Right forelimb (tissue), 1 donor: Measurements from ENCODE around the gene RNF144B.
A peak's percentile ranks its signal among the peaks of the same experiment; 100 is the strongest.
"Not testable (repeated sequence)": the region's sequence is repeated elsewhere in the genome, so short reads cannot be mapped to it uniquely, and the experiment has no call there.

ENCODE experiments used
- DNase-seq: peaks from one replicate; pipeline ENCODE4 v3.0.0-alpha.2; 2018

RNF144B gene

DNA sequence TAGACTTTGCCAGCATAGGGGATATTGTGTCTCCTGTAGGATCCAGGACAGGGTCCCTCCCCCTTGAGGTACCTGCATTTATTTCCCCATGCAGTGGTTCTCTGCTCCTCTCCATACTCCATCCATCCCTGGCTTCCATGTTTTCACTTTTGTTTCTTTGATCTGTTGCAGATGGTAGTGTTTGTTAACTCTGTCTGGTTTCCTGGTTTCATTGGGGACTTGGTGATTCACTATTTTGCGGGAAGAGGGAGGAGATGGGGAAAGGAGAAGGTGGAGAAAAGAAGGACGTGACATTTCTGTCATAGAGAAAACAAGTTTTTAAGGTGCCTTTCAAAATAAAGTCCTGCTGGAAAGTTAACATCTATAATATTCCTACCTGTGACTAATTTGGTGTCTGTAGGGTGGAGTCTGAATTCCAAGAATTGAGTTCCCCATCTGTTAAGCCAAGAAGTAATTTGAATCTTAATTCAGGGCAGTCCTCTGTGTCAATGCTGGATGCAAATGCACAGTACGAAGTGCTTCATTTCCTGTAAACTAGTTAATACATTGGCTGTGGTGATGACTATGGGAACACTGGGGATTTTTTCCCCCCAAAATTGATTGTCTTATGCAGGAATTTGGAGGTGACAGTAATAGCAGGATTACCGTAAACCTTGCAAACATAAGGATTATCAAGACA, 6.9 kb upstream of the RNF144B start:
- DNase-seq: no peak

DNA sequence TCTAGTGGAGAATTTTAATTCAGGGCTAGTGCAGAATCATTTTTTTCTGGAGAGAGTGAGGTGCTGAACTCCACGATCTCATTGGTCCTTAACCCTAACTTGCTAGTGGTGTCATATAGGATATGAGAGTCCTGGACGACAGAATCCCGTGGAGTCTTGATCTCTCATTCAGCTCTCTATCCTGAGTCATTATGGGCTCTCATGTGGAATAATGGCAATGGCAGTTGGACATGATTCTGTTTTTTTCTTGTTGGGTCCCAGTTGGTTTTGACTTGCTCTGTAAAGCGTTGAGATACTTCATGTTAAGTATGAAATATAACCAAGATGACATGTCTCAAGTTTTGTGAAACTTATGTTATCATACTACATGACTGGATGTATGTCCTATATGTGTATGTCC, 6.3 kb upstream of the RNF144B start:
- no peak for DNase-seq

DNA sequence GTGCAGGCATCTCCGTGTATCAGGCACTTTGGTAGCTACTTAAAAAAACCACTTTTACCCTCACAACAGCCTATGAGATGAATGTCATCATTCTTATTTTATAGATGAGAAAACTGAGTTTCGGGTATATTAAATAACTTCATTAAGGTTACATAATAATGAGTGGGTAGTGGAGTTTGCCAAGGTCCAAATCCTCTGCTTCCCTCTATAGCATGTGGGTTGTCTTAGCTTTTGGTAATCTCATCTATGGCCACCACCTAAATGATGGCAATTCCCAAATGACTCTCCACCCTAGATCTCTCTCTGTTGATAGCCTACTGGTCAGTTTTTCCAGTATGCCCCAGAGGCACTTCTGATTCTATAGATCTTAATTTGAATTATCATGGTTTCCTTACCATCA, 3.7 kb upstream of the RNF144B start:
- DNase-seq: no peak

DNA sequence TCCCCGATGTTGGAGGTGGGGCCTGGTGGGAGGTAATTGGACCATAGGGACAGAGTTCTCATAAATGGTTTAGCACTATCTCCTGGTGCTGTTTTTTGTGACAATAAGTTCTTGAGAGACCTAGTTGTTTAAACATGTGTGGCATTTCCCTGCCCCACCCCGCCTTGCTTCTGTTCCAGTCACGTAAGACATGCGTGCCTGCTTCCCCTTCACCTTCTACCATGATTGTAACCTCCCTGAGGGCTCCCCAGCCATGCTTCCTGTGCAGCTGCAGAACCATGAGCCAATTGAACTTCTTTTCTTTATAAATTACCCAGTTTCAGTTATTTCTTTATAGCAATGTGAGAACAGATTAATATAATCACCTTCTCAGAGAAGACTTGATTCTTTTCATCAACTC, 2.5 kb upstream of the RNF144B start:
- no peak for DNase-seq

DNA sequence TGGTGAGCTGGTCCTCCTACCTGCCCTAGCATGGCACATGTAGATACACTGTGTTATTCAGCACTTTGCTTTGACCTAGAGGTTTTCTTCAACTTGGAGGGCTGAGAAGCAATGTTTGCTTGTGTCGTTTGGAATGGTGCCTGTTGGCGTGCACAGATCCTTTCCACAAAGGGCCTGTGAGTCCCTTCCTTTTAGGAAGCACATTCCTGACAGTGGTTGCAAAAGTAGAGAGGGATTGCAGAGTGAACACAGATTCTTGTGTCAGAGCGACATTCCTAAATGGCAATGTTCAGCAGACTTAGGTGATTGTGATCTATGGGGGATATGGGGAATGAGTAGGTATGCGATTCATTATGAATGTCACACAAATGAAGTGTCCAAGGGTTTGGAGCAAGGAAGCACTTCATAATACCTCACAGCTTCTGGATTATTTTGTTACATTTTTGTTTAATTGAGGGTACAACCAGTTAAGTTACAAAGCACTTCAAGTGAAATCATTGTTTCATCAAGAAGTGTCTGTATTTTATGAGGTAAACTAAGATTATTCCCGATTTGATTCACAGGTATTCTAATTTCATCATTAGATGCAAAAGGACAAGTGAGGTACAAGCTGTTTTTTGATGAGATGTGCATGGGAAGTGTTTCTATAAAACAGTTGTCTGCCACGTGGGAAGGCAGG, 713 bp upstream of the RNF144B start:
- DNase-seq: peak; percentile 54

DNA sequence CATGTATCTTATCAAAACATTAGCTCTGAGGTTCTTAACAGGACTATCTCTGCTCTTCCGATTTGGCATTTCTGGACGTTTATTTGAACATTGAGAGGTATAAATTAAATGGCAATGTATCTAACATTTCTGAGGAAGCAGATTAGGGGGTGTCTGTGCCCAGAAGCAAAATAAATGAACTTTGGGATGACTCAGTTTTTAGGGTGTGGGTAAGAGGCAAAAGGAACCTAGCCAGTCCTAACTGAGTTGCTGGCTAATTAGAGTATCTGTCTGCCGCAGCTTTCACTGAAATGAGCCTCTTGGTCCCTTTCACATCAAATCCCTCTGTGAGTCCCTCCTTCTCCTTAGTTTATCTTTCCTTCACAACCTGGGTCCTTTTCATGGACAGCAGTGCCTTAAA, 1.1 kb downstream of the RNF144B start:
- DNase-seq: no peak

DNA sequence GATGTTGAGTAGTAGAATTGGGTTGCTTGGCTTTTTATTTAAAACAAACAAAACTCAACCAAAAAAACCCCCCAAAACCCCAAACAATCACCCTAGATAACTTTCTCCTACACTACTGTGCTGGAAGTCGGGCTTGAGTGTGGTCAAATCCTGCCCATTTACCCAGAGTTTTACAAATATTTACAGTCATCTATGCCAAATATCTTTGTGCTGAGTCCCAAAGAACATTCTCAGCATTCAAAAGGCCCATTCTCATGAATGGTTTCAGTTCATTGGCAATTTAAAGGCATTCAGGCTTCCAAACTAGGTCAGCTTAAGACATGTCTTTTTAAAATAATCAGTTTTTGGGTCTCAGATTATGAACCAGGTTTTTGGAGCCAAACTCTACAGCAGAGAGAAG, 1.8 kb downstream of the RNF144B start:
- DNase-seq: no peak

DNA sequence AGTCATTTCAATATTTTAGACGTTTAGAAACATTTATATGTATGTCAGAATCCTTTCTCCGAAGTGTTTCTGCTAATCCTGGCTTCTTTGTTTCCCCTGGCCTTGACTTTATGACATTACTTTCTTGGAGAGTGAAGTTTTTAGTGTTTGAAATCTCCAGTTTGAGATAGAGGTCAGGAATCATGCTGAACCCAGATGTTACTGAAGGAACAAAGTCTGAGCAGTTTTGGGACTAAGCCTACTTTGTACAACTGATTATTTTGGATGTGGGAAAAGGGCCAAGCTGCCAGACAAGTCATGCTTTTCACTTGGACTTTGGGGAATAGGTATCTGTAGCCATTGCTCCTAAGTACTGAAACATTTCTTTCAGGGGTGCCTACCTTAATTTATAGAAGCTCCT, 2.3 kb downstream of the RNF144B start:
- DNase-seq: no peak

DNA sequence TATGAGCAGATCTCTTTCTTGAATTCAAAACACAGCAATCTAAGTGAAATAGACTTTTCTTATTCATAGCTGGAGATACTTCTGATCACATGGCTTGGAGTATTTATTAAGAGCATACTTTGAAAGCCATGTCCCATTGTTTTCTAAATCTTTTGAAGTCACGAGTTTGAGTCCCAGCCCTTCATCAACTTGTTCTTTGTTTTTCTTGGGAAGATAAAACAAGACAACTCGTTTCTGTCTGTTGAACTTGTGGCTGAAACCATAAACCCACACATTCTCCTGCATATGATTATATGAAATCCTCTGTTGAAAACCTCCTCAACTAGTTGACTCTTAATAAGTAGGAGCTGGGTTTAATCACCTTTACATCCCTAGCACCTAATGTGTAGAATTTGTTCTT, 3.3 kb downstream of the RNF144B start:
- no peak for DNase-seq

DNA sequence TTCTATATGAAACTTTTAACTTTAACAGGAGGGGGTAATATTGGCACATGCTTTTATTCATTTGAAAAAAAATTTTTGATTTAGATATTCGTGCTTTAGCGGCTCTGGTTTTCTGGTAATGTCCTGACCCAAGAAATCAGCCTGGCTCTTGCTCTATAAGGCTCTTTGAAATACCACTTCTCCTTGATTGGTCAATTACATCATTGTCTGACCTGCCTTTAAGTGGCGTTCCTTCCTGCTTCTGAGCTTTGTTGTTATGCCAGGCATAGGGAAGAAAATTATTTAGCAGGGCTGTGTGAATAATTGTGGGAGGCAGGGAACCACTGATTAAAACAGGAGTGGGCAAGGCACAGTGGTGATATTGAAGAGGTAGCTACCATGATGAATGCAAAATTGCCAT, 3.9 kb downstream of the RNF144B start:
- DNase-seq: no peak

DNA sequence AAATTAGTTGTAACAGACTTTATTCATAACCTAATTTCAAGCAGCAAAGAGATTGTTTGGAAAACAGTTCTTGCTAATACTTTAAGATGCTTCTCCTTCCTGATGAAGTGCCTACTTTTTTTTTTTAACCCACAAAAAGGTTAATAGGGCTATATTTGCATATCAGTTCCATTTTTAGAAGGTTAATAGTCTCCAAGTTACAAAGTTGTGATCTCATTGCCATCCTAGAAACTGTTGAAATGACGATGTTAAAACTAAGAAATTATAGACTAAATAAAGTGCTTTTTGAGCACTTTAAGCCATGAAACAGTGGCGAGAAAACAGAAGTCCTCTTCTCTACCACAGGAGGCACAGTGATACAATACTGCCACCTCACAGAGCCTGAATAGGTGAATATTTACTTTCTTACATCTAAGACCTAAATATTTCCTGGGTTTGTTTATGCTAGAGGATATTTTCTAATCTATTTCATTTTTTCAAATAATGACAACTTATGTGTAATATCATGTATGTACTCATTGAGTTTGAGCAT, 5.3 kb downstream of the RNF144B start:
- DNase-seq: no peak

DNA sequence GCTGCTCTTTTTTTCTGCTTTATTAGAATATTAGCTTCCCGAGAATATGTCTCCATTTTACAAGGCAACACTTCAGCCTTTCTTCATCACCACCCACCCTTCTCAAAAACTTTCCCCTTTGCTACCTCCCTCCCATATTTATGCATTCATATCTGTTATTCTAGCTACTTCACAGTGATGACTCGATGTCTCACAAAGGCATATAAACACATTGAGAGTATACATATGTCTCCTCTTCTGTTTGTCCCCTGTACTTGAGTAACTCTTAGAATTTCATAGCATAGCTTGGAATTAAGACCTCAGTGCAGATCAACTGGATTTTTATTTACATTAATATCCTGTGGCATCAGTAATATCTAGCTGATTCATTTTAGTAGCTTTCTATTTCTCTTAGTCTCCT, 6.5 kb downstream of the RNF144B start:
- no peak for DNase-seq

DNA sequence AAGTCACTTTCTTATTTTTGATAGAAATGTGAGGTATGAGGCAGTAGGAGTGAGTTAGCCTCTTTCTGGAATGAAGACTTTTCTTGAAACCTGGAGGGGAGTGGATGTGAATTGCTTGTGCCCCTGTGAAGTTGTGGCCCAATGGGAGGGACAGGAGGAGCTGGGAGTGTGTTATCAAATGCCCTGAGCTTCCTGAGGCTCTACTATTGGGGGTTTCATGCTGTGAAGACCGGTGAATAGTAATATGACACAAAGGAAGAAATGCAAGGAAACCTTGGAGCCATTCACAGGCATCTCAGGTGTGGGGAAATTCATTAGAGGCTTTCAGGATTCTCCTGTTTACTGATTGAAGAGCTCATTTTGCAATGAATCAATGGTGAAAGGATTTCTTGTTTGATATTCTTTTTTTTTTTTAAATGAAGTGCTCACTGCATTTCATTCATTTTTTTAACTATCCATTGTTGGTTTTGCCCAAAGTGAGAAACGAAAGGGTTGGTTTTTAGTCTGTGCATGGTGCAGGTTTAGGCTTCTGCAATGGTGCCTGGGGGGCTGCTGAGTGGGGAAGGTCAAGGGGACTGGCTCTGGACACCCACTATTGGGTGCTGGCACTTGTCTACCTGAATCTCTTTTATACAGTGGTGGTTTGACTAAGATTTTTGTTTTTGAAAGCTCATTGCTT, 8.2 kb downstream of the RNF144B start:
- DNase-seq: no peak

DNA sequence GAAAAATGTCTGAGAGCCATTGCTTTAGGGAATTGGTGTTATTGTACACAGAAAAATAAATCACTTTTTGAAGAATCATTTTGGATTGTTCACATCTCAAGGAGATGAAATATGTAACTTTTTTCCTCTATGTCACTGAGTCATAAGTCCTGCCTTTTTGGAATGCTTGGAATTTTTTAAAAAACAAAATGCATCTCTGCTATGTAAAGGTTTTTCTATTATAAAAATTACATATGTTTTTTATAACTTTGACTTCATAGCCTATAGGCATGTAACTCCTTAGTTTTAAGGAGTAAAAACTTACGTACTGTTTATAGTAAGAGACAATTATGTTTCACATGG, 8.7 kb downstream of the RNF144B start:
- no peak for DNase-seq

DNA sequence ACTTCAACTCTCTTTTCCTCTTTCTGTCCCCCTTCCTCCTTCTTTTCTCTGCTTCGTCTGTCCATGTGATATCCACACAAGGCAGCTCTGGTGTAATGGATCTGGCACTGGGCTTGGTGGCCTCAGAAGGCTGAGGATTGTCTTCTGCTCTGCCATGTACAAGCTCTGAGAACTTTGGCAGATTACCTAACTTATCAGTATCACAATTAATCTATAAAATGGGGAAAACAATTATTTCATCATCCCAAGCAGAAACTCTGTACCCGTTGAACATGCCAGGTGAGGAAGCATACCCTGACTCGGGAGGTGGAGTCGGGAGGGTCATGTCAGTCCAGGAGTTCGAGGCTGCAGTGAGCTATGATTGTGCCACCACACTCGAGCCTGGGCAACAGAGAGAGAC, 10.6 kb downstream of the RNF144B start:
- DNase-seq: no peak

DNA sequence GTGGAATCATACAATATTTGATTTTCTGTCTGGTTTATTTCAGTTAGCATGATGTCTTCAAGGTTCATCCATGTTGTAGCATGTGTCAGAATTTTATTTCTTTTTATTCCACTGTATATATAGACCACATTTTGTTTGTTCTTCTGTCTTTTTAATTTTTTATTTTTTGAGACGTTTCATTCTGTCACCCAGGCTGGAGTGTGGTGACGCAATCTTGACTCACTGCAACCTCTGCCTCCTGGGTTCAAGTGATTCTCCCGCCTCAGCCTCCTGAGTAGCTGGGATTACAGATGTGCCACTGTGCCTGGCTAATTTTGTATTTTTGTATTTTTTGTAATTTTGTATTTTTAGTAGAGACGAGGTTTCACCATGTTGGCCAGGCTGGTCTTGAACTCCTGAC, 11.1 kb downstream of the RNF144B start:
- DNase-seq: not testable (repeated sequence)

DNA sequence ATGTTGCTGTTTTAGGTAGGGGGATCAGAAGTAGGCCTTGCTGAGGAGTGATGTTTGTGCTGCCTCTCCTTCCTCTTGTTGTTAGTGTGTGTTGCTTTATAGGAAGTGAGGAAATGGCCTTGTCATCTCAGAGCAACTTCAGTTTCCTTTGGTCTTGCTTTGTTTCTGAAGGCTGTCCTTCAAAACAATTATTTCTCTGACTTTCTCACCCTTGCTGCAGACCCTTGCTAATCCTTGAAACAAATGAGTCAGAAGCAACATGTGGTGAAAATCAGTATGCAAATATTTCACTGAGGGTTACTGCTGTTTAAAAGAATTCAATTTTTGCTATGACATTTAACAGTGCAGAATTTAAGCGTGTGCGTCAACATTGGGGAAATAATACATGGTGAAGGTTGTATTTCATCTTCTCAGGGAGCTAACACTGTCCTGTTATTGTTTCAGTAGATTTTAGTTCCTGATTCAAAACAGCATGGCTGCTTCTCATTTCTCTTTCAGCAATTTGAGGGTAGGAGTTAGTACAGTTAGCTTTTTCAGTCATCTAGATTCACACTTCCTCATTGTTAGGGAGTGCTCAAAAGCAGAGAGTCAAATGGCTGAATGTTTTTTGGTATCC, 13.8 kb downstream of the RNF144B start:
- no peak for DNase-seq

DNA sequence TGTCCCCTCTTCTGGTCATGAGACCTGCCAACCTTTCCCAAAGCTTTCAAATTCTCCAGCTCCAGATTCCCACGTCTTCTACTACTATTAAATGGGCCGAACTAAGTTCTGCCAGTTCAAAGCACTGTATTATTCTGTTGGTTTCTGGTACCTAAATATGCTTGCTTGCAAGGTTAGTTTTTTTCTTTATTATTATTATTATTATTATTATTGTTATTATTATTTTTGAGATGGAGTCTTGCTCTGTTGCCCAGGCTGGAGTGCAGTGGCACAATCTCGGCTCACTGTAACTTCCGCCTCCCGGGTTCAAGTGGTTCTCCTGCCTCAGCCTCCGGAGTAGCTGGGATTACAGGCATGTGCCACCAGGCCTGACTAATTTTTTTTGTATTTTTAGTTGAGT, 17.8 kb downstream of the RNF144B start:
- DNase-seq: not testable (repeated sequence)

DNA sequence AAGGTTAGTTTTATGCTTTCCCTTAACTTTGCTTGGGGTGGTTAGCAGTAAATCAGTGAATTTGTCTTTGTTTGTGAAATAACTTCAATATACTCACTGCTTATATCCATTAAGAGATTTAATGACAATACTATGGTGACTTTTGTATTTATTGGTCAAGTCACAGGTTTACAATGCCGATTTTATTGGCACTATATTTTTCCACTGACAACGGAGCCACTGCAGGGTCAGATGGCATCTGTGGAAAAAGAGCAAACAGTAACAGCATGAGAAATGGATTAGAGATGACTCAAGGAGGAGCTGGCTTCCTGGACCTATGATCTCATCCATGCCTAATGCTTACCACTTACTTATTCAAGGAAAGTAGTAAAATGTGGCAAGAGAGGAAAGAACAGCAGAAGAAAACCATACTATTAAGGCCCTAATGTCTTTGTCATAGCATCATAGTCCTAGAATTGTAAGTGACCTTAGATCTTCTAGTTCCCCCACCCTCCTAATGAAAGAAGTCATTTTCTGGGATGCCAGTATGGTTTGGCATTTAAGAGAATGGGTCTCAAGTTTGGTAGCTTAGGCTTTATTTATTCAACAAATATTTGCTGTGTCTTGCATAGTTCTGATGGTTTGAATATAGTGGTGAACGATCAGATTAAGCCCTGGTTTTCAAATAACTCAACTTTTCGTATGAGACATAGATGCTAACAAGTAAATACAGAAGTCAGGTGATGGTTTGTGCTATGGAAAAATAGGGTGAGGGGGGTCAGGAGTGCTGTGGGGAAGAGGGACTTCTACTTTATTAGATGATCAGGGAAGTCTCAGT, 18.5 kb downstream of the RNF144B start:
- no peak for DNase-seq

DNA sequence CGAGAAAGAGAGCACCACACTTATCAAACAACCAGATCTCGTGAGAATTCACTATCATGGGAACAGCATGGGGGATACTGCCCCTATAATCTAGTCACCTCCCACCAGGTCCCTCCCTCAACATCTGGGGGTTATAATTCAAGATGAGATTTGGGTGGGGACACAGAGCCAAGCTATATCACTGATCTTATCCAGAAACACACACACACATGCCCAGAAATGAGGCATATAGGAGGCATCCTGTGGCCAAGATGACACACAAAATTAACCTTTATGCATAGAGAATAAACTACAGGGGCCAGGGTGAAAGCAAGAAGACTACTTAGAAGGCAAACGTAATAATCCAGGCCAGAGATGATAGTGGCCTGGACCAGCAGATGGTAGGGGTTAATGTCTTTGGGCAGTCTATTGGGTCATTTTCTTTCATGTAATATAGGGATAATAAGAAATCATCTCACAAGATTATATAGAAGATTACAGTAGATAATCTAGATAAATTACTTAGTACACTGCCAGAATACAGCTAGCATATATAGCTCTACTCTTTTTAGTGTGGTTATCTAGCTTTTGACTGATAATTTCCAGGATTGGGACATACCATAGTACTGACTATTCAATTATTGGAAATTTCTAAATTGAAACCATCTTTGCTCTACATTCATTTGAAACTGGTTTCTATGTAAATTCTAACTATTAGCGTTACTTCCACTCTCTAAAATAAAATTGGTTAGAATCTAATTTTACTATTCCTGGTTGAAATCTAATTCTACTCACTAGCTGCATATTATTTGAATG, 20.0 kb downstream of the RNF144B start:
- no peak for DNase-seq

DNA sequence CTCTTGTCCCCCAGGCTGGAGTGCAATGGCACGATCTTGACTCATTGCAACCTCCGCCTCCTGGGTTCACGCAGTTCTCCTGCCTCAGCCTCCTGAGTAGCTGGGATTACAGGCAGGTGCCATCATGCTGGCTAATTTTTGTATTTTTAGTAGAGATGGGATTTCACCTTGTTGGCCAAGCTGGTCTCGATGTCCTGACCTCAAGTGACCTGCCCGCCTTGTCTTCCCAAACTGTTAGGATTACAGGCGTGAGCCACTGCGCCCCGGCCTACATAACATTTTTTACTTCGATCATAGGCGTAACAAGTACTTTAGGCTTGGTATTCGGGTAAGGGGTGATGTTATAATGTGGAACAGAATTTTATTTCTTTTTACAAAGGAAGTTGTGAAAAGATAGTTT, 22.5 kb downstream of the RNF144B start:
- DNase-seq: not testable (repeated sequence)

DNA sequence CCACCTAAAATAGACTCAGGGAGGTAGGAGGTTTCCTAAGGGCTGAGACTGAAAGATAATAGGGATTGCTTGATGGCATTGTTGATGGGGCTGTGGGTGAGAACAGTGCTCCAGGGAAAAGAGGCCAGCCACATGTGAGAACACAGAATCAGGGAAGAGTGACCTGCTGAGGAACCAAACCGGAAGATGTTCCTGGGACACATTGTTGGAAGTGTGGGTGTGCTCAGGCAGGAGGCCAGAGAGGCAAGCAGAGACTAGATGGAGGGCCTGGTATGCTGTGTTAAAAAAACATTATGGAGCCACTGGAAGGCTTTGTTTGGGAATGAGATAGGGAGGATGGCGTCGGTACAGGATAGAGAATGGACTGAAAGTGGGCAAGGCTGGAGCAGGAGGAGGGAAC, 23.3 kb downstream of the RNF144B start:
- DNase-seq: no peak
